ENCODE results near the gene THY1. TPM values are rescaled to one million over a fixed set of nuclear protein-coding genes. Genes with fewer than 3 reads are reported as not detected.

The THY1 gene
- 11.6 to 15.3 TPM (median 13.7 TPM) in 5 replicates for total RNA-seq (2022; extraction: Qiagen RNA extraction)

GRCh38 chr11:119422809-119423508, at the start of gene THY1:
TSS of gene THY1 (minus strand) at chr11:119423172. CDS start at chr11:119420905, 2,267 bp downstream.

GRCh38 chr11:119381181-119381988, 41.6 kb downstream of the THY1 start, which contains the start of gene USP2:
TSS of gene USP2 (minus strand) at chr11:119381690. CDS start at chr11:119373480, 8,210 bp downstream.

Other genes starting within 250 kb of the THY1 start
- gene NHERF4, start 237.7 kb downstream of the THY1 start, total RNA-seq (2022; extraction: Qiagen RNA extraction), result 0.13 to 0.44 TPM (median 0.23 TPM) in 5 replicates
- 6.0 to 9.8 TPM (median 8.4 TPM) in 5 replicates for gene CBL, start 216.8 kb downstream of the THY1 start, total RNA-seq (2022; extraction: Qiagen RNA extraction)
- 9.8 to 13.2 TPM (median 11.5 TPM) in 5 replicates for gene MCAM, start 106.0 kb downstream of the THY1 start, total RNA-seq (2022; extraction: Qiagen RNA extraction)
- gene RNF26, start 88.6 kb downstream of the THY1 start, total RNA-seq (2022; extraction: Qiagen RNA extraction), result 29.4 to 41.1 TPM (median 37.7 TPM) in 5 replicates
- not detected in 5 replicates for gene C1QTNF5, start 82.3 kb downstream of the THY1 start, total RNA-seq (2022; extraction: Qiagen RNA extraction)
- not detected in 5 replicates for gene MFRP, start 76.5 kb downstream of the THY1 start, total RNA-seq (2022; extraction: Qiagen RNA extraction)
- gene USP2, start 41.5 kb downstream of the THY1 start, total RNA-seq (2022; extraction: Qiagen RNA extraction), result 0.33 to 0.53 TPM (median 0.42 TPM) in 5 replicates